A204.1 (cell line): ENCODE data around the gene DNAJC5G.

Experiments
- FAIRE-seq: peaks from 2 replicates; lab custom pipeline; 2012; peaks lifted over from hg19 to GRCh38; lab: Jason Lieb, UNC

The DNAJC5G gene, protein sequence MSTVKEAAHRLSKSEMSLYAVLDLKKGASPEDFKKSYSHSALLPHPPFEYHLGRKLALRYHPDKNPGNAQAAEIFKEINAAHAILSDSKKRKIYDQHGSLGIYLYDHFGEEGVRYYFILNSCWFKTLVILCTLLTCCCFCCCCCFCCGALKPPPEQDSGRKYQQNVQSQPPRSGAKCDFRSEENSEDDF

DNA sequence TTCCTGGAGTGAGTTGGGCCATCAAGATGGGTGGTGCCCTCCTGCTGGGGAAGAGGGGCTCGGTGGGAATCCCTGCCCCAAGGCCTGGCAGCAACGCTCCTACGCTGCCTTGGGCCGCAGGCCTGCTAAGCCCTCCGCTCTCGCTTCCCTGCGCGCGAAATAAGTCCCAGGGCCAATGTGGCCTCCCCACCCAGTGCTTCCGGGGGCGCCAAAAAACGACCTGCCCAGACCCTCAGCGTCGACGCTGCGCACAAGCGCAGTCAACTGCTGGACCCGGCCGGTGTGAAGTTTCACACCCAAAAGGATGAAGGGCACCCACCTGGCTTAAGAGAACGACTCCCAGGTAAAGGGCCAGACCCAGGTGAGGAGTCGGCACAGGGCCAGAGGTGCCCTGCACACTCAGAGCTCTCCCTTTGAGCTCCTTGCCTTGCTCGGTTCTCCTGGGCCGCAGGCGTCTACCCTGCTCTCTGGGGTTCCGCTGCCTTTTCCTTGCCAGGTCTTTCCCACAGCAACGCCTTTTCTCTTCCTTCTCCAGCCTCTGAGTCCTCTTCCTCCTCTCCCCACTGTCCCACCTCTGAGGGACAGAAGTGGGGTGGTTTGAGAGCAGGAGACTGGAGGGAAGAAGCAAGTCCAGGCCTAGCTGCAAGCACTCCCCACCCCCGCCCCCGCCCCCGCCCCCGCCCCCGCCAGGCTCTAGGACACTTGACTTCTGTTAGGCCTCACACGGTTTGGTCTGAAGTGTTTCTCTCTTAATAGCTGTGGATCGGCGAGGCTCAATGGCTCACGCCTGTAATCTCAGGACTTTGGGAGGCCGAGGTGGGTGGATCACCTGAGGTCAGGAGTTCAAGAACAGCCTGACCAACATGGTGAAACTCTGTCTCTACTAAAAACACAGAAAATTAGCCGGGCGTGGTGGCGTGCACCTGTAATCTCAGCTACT, at the start of gene DNAJC5G:
DNAJC5G (plus strand) TSS at position 223 of the 940 bp plus-strand sequence. CDS start 1,296 bp downstream, outside the sequence.
- no peak for FAIRE-seq

DNA sequence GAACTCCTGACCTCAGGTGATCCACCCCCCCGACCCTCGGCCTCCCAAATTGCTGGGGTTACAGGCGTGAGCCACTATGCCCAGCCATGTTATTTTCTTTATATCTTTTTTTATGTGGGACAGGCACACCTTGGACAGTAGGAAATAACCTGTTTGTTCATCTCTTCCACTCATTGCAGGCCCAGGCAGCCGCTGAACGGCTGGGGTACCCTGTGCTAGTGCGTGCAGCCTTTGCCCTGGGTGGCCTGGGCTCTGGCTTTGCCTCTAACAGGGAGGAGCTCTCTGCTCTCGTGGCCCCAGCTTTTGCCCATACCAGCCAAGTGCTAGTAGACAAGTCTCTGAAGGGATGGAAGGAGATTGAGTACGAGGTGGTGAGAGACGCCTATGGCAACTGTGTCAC, 49.7 kb upstream of the DNAJC5G start:
- FAIRE-seq: no peak

DNA sequence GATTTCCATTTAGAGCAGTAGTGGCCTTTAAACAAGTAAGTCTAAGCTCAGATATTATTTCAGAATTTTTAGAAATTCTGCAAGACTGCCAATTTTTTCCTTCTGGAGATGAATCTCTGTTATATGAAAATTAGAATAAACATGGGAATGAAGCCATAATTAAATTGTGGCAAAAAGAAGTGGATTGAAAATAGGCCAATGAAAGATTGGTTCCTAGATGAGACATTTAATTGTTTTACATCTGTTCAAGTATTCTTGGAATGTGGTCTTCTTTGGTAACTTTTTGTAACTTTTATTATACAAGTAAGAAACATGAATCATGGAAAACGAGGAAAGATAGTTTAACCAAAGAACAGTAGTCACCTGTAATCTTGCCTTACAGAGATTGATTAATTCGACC, 47.7 kb upstream of the DNAJC5G start:
- no peak for FAIRE-seq

DNA sequence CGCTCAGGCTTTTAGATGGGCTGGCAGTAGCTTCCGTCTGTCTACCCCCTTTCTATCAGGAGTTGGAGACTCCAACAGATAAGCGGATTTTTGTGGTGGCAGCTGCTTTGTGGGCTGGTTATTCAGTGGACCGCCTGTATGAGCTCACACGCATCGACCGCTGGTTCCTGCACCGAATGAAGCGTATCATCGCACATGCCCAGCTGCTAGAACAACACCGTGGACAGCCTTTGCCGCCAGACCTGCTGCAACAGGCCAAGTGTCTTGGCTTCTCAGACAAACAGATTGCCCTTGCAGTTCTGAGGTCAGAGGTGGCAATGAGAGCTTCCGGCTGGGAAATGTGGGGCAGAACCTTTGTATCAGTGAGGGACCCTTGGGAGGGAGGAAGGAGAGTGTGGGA, 43.3 kb upstream of the DNAJC5G start:
- no peak for FAIRE-seq

DNA sequence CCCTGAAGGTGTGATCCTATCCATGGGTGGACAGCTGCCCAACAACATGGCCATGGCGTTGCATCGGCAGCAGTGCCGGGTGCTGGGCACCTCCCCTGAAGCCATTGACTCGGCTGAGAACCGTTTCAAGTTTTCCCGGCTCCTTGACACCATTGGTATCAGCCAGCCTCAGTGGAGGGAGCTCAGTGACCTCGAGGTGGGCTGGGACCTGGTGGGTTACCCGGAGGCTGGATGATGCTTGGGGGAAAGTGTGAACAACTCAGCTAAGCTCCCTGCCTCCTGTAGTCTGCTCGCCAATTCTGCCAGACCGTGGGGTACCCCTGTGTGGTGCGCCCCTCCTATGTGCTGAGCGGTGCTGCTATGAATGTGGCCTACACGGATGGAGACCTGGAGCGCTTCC, 41.9 kb upstream of the DNAJC5G start:
- no peak for FAIRE-seq

DNA sequence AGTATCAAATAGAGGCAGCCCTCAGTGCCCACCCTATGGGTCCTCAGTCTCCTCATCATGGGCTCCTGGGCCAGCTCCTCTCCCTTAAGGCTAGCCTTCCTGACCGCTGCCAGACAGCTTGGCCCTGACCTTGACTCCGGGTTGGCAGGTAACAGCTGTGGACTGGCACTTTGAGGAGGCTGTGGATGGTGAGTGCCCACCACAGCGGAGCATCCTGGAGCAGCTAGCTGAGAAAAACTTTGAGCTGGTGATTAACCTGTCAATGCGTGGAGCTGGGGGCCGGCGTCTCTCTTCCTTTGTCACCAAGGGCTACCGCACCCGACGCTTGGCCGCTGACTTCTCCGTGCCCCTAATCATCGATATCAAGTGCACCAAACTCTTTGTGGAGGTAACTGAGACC, 39.1 kb upstream of the DNAJC5G start:
- FAIRE-seq: no peak

DNA sequence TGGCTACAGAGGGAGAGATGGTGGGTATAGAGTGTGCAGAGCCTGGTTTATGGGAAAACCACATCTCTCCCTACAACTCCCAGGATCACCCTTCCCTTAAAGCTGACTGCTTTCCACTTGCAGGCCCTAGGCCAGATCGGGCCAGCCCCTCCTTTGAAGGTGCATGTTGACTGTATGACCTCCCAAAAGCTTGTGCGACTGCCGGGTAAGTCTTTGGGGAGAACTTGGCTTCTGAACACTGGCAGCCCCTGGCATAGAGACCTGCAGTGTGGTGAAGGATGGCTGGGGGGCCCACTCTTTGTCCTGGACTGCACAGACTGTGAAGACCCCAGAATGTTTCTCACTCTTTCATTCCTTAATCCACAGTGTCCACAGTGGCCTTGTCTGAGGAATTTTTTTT, 38.6 kb upstream of the DNAJC5G start:
- no peak for FAIRE-seq

DNA sequence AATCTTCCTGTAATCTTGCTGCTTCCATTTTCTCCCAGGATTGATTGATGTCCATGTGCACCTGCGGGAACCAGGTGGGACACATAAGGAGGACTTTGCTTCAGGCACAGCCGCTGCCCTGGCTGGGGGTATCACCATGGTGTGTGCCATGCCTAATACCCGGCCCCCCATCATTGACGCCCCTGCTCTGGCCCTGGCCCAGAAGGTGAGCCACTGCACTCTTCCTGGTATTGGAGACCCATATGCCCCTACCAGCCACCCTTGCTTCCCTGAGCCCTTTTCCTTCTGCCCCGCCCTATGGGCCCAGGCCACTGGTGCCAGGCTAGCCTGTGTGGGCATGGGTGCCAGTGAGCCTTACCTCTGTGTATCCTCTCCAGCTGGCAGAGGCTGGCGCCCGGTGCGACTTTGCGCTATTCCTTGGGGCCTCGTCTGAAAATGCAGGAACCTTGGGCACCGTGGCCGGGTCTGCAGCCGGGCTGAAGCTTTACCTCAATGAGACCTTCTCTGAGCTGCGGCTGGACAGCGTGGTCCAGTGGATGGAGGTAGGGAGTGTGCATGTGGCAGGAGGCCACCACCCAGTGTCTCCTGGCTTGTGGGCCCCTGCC, 37.8 kb upstream of the DNAJC5G start:
- no peak for FAIRE-seq

DNA sequence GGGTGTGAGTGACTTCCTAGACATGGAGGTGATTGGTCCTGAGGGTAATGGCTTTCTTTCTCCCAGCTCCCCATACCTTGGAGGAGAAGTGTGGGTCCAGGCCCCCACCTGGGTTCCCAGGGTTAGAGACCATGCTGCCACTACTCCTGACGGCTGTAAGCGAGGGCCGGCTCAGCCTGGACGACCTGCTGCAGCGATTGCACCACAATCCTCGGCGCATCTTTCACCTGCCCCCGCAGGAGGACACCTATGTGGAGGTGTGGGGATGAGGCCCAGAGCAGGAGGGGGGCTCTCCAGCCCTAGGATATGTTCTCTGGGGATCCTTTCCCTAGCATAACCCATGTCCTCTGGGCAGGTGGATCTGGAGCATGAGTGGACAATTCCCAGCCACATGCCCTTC, 36.3 kb upstream of the DNAJC5G start:
- FAIRE-seq: no peak

DNA sequence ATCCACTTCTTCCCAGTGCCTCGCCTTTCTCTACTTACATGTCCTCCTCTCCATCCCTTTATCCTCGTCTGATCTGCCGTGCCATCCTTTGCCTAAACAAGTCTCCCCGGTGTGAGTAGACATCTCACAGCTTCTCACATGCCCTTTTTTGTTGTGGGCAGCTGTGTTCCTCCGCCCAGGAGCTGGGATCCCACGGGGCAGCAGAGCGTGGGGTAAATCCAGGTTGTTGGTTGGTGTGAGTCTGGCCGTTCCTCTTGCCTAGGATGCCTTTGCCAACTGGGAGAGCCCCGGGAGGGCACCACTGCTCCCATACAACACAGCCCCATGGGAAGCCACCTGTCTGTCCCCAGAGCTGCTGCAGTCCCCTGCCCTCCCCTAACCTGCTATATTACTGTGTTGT, 34.8 kb upstream of the DNAJC5G start:
- FAIRE-seq: no peak

DNA sequence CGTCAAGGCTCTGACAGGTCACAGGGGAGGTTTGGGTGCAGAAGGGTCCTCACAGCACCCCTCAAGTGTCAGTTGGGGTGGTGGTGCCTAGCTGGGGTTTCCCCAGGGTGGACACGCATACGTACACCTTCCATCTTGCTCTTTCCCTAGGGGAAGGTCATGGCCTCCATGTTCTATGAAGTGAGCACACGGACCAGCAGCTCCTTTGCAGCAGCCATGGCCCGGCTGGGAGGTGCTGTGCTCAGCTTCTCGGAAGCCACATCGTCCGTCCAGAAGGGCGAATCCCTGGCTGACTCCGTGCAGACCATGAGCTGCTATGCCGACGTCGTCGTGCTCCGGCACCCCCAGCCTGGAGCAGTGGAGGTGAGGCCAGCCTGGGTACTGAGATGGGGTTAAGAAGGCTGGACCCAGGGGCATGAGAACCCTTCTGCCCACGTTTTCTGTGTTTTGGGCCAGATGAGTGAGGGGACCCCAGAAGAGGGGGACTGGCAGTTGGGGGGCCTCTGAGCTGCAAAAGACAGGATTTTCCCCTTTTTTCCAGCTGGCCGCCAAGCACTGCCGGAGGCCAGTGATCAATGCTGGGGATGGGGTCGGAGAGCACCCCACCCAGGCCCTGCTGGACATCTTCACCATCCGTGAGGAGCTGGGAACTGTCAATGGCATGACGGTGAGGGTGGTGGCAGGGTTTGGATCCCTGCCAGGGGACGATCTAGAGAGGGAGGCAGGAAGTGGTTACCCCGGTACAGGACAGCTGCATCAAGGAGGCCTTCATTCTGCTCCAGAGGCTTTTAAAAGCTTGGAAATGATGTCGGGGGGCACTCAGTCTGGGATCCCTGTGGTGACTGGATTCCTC, 33.2 kb upstream of the DNAJC5G start:
- FAIRE-seq: no peak

DNA sequence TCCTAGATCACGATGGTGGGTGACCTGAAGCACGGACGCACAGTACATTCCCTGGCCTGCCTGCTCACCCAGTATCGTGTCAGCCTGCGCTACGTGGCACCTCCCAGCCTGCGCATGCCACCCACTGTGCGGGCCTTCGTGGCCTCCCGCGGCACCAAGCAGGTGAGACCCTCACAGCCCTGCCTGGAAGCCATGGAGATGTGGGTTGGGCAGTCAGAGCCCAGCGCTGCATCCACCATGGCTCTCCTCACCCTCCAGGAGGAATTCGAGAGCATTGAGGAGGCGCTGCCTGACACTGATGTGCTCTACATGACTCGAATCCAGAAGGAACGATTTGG, 32.6 kb upstream of the DNAJC5G start:
- FAIRE-seq: no peak

DNA sequence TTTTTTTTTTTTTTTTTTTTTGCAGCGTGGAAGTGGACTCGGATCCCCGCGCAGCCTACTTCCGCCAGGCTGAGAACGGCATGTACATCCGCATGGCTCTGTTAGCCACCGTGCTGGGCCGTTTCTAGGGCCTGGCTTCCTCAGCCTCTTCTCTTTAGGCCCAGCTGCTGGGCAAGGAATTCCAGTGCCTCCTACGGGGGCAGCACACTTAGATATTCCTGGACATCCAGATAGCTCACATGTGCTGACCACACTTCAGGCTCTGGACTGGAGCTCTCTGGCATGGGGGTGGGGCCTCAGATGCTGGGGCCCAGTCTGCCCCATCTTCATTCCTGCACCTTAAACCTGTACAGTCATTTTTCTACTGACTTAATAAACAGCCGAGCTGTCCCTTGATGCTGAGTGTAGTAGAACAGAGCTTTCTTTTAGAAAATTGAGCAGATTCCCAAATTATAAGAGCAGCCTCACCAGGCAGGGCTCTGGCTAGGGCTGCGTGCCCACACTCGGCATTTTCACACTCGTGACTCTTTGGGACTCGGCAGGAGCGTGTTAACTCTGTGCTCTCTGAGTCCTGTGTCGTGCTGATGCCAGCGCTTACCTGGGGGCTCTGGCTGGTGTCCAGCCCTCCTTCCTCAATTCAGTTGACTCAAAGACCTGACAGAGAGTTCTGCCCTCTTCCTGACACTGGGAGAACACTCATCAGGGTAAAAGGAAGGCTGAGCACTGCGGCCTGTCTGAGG, 31.7 kb upstream of the DNAJC5G start:
- no peak for FAIRE-seq

DNA sequence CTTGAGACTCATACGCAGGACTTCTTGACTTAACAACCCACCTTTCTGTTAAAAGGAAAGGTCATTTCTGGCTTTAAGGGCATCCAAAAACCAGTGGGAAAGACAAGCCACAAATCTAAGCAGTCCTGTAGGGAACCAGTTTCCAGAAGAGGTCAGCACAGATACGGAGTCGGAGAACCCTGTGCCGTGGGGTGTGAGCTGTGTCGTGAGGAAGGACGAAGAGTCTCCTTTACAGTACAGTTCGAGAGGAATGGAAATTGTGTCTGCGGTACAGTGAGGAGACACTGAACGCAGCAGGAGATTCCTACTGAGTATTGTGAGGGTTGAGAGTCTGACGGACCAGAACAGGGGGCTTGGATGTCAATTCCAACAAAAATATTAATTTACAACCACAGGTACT, 30.1 kb upstream of the DNAJC5G start:
- FAIRE-seq: no peak

DNA sequence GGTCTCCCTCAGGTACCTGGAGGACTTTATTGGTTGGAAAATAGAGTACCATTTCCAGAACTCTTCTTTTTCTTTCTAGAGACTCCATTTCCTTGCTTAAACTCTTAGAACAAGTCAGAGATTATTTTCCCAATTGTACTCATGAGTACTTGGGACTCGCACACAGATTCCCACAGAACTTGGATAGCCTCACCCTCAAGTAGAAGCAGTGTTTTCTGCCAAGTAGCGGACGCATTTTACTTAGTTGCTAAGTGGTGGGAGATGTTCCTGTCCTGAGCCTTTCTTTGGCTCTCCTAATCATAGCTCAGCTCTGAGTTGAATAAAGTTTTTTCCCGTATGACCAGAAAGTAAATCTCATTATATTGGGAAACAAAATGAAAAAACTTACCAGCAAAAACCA, 29.6 kb upstream of the DNAJC5G start:
- no peak for FAIRE-seq

DNA sequence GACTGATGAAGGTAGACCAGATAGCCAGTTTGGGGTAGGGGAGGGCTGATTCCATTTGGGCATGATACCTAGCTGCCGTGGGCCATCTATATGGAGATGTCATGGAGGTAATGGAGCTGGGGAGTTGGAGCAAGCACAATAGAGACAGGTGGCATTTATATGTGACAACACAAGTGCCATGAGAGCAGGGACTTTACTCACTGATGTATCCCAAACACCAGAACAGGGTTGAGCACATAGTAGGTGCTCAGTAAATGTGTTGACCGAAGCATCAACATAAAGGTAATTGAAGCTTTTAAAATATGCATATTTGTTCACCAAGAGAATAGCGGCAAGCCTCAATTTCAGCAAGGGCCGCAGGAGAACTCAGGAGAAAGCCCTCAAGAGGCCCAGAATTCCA, 27.3 kb upstream of the DNAJC5G start:
- FAIRE-seq: no peak

DNA sequence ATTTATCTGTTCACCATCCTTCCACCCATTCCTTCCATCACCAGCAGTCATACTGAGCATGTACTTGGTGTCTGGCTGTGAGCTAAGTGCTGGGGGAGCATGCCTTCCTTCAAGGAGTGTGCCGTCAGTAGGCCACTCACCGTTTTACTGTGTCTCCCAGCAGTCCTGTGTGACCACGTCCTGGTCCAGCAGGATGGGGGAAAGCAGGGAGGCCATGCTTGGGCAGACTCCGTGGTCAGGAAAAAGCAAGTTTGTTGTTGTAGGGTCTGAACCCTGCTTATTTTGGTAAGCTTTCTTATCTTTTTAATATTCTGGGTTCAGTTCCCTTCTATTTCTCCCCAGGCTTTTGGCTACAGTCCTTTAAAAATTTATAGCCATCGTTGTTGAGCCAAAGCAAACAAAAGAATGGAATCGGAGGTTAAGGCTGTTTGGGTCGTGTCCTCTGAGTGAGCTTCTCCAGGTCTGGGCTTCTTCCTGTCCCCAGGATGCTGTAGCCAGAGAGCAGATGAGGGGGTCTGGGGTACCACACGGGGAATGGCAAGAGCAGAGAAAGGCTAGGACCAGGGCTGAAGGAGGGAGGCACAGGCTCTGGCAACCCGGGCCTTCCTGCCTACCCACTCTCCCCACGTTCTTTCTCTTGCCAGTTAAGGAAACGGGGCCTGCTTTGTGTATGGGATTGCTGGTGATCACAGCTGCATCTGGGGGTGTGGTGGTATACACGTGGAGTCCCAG, 25.9 kb upstream of the DNAJC5G start:
- no peak for FAIRE-seq

DNA sequence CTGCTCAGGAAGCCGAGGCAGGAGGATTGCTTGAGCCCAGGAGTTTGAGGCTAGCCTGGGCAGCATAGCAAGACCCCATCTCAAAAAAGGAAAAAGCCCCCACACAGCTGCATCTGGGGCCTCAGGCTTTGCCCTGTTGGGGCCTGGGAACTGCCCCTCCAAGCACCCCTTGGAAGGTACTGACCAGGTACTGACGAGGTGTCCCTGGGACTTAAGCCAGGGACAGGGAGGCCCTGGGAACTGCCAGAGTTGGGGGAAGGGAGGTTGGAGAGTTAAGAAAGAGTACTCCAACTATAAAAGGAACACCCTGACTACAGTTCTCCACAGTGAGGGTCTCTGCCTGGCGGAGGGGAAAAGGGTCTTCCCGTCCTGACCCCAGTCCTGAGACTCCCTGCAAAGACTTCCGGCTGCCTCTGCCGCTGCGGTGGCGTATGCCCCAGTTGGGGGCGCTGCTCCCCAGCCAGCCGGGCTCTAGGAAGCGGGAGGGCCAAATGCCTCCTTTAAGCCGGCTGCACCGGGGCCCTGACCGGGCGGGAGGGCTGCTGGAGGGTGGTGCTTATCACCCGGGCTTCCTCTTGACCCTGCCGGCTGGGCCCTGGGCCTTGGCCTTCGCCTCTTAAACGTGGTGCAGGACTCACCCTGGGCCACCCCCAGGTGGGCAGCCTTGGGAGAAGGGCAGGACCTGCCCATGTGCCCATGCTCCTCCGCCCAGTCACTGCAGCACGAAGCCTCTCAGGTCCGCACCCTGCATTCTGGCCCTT, 25.2 kb upstream of the DNAJC5G start:
- FAIRE-seq: no peak

DNA sequence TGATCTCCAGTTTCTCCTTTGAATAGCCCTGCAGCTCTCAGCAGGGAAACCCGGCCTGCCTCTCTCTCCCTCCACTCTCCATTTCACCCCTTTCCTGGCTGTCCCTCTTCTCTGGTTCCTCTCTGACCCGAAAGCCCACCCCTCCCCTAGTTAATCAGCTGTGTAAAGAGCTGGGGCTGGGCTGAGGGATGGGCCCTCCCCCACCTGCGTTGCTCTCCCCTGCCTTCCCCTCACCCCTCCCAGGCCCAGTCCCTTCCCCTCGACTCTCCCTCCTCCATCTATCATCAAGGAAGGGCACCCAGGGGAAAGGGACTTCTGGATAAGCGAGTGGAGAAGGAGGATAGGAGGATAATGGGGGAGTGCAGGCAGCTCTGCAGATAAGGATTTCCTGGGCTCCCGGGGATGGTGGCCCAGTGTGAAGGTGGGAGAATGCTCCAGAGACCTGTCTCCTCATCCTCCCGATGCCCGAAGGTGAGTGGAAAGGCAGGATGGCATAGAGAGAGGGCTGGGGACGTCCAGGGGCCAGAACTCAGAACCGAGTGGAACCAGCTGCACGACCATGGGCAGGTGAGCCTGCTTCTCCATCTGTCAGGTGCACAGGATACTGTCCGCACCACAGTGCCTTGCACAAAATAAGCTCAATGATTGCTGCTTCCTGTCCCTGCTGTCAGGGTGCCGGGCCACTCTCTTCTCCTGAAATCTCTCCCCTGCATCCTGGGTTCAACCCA, 24.4 kb upstream of the DNAJC5G start:
- FAIRE-seq: no peak

DNA sequence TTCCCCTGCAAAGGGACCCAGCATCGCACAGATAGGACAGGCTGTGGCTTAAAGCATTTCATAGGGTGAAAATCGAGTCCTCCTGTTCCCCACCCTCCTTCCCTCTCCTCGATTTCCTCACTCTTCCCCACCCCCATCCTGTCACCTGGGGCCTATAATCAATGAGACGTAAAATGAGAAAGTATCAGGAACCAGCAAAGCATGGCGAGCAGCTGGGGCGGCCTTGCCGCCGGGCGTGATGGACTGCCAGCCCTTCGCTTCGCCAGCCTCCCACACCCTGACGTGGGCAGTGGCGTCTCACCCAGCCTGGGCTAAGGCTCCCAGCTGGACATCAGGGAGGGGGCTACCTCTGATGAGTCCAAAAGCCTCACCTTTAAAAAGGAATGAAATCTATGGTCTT, 23.5 kb upstream of the DNAJC5G start:
- FAIRE-seq: no peak
